Endometrial microvascular endothelial cells (primary cell): ENCODE data around the gene ALOXE3. TPM values are rescaled to one million over a fixed set of nuclear protein-coding genes. Genes with fewer than 3 reads are reported as not detected.

Experiments
- in situ Hi-C: cut with HindIII; loops from 2 replicates; pipeline ENCODE4 v1.10.0; 2017; ENCODE audit warnings: low sequenced_read_pairs, low pct_unique_long_range_greater_than_20kb; ENCODE audit errors: inconsistent ontology term
- total RNA-seq: library from RNA; depleted of rRNA; stranded (reverse); fragments of >200 nt; gene quantifications from one replicate; pipeline ENCODE4 v1.2.3, GENCODE V29; 2015; ENCODE audit errors: inconsistent ontology term

The ALOXE3 gene
- total RNA-seq, 1 donor from 2014 or later, result 0.19 TPM

- in situ Hi-C loops, result no loop called here
Measured at GRCh38 chr17:8046306-8046928, 71.9 kb downstream of the ALOXE3 start.

Other genes with a start within 250 kb of the ALOXE3 start
- 46.3 TPM for gene CHD3, start 229.7 kb downstream of the ALOXE3 start, total RNA-seq
- gene RNF227, start 202.2 kb downstream of the ALOXE3 start, total RNA-seq, result not detected
- 3.7 TPM for gene KCNAB3, start 188.7 kb downstream of the ALOXE3 start, total RNA-seq
- 76.8 TPM for gene TRAPPC1, start 186.6 kb downstream of the ALOXE3 start, total RNA-seq
- 39.1 TPM for gene CNTROB, start 186.3 kb downstream of the ALOXE3 start, total RNA-seq
- gene GUCY2D, start 115.9 kb downstream of the ALOXE3 start, total RNA-seq, result not detected
- gene ALOX15B, start 79.5 kb downstream of the ALOXE3 start, total RNA-seq, result not detected
- not detected for gene ALOX12B, start 30.8 kb downstream of the ALOXE3 start, total RNA-seq
- gene HES7, start 5.6 kb upstream of the ALOXE3 start, total RNA-seq, result not detected
- 20.4 TPM for gene PER1, start 33.9 kb upstream of the ALOXE3 start, total RNA-seq
- gene VAMP2, start 44.4 kb upstream of the ALOXE3 start, total RNA-seq, result 5.3 TPM
- gene TMEM107, start 57.9 kb upstream of the ALOXE3 start, total RNA-seq, result 34.0 TPM
- 13.3 TPM for gene BORCS6, start 71.7 kb upstream of the ALOXE3 start, total RNA-seq
- gene AURKB, start 92.1 kb upstream of the ALOXE3 start, total RNA-seq, result 100 TPM
- 17.7 TPM for gene CTC1, start 129.5 kb upstream of the ALOXE3 start, total RNA-seq
- gene PFAS, start 130.8 kb upstream of the ALOXE3 start, total RNA-seq, result 55.1 TPM
- gene RANGRF, start 170.2 kb upstream of the ALOXE3 start, total RNA-seq, result 54.0 TPM
- gene SLC25A35, start 176.9 kb upstream of the ALOXE3 start, total RNA-seq, result 2.9 TPM
- 64.0 TPM for gene ARHGEF15, start 191.7 kb upstream of the ALOXE3 start, total RNA-seq
- not detected for gene ODF4, start 221.3 kb upstream of the ALOXE3 start, total RNA-seq